Measurements from ENCODE around the gene RIMS1.
A peak's percentile ranks its signal among the peaks of the same experiment; 100 is the strongest.

The RIMS1 gene

GRCh38 chr6:71886184-71887005 is at the start of gene RIMS1:
RIMS1 (plus strand) TSS chr6:71886550; CDS start chr6:71887024, 474 bp downstream.
- DNase-seq (ENCODE audit: low read depth): no peak
- H3K4me3 ChIP-seq (ENCODE audit: low read depth, low read length): peak within 1 kb of the TSS; percentile 45

DNA sequence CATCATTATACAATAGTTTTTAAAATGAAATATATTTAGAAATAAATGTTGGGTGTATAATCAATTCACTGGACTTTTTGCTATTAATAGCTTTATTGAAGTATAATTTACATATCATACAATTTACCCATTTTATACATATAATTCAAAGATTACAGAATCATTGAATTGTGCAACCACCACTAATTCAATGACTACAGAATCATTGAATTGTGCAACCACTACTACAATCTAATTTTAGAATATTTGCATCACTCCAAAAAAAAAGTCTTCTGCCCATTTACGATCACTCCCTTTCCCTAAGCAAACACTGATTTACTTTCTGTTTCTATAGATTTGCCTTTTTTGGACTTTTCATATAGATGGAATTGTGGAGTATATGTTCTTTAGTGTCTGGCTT is 35.1 kb upstream of the RIMS1 start:
- H3K4me3 ChIP-seq (ENCODE audit: low read depth, low read length): no peak overlapping the region
- no peak for DNase-seq (ENCODE audit: low read depth)

DNA sequence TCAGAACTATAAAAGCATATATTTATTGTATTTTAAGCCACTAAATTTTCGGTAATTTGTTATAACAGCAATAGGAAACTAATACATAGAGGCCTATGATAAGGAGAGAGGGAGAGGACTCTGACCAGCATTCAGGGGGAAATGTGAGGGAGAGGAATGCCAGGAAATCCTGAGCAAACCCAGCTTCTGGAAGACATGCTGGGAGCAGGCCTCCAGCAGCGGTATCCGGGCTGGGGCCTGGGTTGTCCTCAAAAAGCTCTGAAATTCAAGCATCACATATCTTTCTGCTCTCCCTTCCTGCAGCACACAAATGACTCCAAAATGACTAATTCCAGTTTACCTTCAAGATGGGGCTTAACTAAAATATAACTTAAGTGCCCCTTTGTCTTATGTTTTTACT is 33.4 kb upstream of the RIMS1 start:
- no peak for DNase-seq (ENCODE audit: low read depth)
- H3K4me3 ChIP-seq (ENCODE audit: low read depth, low read length): no peak overlapping the region

GRCh38 chr6:71855406-71855805 is 30.9 kb upstream of the RIMS1 start:
- H3K4me3 ChIP-seq (ENCODE audit: low read depth, low read length): no peak overlapping the region
- no peak for DNase-seq (ENCODE audit: low read depth)

- no peak for DNase-seq (ENCODE audit: low read depth)
- H3K4me3 ChIP-seq (ENCODE audit: low read depth, low read length): no peak overlapping the region
Measured at GRCh38 chr6:71879016-71879415, 7.3 kb upstream of the RIMS1 start.

- H3K4me3 ChIP-seq (ENCODE audit: low read depth, low read length): peak overlapping the region; percentile 45
- DNase-seq (ENCODE audit: low read depth): no peak
Measured at GRCh38 chr6:71887006-71887743, 825 bp downstream of the RIMS1 start.

GRCh38 chr6:71887744-71888230 is 1.4 kb downstream of the RIMS1 start:
- DNase-seq (ENCODE audit: low read depth): no peak
- no peak overlapping the region for H3K4me3 ChIP-seq (ENCODE audit: low read depth, low read length)

GRCh38 chr6:71888756-71889340 is 2.5 kb downstream of the RIMS1 start:
- H3K4me3 ChIP-seq (ENCODE audit: low read depth, low read length): no peak overlapping the region
- no peak for DNase-seq (ENCODE audit: low read depth)

DNA sequence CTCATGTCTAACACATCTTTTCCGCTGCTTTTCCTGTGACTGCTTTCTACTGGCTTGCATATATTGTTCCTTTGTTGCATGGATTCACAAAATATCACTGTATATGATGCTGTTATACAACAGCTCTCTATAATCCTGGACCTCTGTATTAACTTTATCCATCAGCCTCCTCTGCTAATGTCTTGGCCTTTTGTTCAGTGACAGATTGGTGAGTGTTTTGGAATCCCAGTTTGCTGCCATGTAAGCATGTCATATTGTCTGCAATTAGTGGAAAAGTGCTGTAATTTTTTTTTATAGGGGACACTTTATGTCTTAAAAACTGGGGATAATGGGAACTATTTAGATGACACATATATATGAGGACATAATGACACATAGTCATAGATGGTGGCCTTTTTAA is 3.0 kb downstream of the RIMS1 start:
- DNase-seq (ENCODE audit: low read depth): no peak
- no peak overlapping the region for H3K4me3 ChIP-seq (ENCODE audit: low read depth, low read length)

- no peak for DNase-seq (ENCODE audit: low read depth)
- no peak overlapping the region for H3K4me3 ChIP-seq (ENCODE audit: low read depth, low read length)
Measured at GRCh38 chr6:71892641-71893040, 6.3 kb downstream of the RIMS1 start.

DNA sequence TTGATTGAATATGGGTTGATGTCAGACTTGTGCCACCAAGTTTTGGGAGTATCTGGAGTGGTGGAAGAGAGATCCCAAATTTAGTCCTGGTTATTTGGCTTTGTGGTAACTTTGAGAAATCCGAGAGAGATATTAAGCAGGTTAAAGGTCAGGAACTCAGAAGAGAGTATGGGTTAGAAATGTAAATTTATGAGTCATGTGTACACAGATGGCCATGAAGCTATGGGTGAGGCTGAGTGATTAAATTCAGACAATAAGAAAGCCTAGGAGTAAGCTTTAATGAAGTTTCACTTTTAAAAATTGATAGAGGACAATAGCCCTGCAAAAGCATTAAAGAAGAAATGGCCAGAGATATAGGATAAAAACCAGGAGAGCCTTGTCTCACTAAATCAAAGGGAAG is 14.3 kb downstream of the RIMS1 start:
- no peak for DNase-seq (ENCODE audit: low read depth)
- H3K4me3 ChIP-seq (ENCODE audit: low read depth, low read length): no peak overlapping the region

- no peak for DNase-seq (ENCODE audit: low read depth)
- H3K4me3 ChIP-seq (ENCODE audit: low read depth, low read length): no peak overlapping the region
Measured at GRCh38 chr6:71902261-71902660, 15.9 kb downstream of the RIMS1 start.

- DNase-seq (ENCODE audit: low read depth): no peak
Measured at GRCh38 chr6:71906813-71907212, 20.5 kb downstream of the RIMS1 start.

DNA sequence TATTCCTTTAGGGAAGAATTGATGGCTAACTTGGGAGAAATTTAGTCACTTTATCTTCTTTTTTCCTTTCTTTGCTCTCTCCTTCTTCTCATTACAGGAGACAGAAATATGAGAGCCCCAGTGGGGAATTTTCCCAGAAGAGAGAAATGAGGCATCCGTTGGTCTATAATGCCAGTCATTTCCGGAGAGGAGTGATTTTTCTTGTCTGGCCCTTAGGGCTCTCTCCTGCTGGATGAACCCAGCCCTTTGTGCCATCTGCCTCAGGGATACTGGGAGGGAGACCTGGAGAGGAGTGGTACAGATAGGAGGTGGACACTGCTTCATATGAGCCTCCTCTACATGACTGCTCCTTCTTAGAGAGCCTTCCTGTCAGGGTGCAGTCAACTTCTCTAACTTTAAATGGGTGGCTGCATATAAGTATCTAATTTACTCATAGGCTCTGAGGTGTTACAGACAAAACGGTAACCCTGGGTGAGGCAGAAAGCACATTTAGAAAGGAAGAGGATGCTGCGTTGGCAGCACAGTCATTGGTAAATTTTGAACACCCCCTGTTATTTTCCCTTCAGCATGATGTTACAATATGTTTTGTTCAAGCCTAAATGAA is 21.9 kb downstream of the RIMS1 start:
- no peak overlapping the region for H3K4me3 ChIP-seq (ENCODE audit: low read depth, low read length)
- DNase-seq (ENCODE audit: low read depth): no peak

More at GRCh38 chr6:71906813-71907212, 20.5 kb downstream of the RIMS1 start:
- no peak overlapping the region for H3K4me3 ChIP-seq (ENCODE audit: low read depth, low read length)

DNA sequence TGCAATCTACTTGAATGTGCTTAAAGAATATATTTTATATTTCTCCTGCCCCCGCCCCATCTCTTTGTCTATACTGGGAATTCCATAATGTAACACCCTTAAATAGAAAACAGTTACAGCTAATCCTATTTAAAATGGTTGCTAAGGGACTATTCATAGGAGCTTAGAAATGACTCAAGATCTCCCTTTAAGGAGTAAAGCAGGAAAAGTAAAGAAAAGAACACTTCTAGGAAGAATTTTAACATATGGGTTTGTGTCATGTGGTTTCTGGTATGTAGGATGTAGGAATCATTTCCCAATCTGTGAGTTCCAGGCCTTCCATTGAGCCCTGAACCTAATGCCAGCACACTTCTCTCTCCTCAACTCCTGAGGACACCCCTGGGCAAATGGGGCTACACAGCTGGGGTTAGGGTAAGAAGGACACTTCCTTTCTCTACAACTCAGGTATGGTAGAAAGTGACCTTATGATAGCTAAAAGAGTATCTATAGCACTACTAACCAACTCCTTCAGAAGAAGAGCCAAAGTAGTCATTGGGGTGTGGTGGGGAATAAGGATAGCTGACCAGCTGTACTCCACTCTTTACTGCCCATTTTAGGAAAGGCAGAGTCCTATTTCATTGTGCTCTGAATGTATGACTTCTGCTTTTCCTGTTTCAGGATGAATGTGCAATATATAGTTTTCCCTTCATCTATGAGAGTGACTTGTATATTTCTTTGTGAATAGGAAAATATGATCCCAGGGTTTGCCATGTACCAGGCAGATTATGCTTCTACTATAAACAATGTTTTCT is 27.3 kb downstream of the RIMS1 start:
- no peak for DNase-seq (ENCODE audit: low read depth)
- no peak overlapping the region for H3K4me3 ChIP-seq (ENCODE audit: low read depth, low read length)

- no peak overlapping the region for H3K4me3 ChIP-seq (ENCODE audit: low read depth, low read length)
- no peak for DNase-seq (ENCODE audit: low read depth)
Measured at GRCh38 chr6:71929047-71929446, 42.7 kb downstream of the RIMS1 start.

DNA sequence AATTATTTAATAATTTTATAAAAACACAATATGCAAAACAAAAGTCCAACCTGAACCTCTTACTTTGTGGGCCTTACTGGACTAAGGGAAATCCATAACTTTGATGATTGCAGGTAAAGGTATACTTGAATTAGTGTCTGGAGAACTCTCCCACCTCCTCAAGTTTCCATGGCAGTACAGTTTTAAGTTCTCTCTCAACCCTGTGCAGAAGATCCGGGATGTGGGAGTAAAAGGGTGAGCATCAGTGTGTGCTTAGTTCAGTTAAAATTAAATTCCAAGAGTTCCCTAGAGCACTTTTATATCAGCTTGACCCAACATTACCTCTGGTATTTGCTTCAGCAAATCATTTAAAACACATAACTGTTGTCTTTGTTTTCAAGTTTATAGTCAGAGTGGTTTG is 47.5 kb downstream of the RIMS1 start:
- no peak for DNase-seq (ENCODE audit: low read depth)
- no peak overlapping the region for H3K4me3 ChIP-seq (ENCODE audit: low read depth, low read length)

- no peak for DNase-seq (ENCODE audit: low read depth)
- no peak overlapping the region for H3K4me3 ChIP-seq (ENCODE audit: low read depth, low read length)
Measured at GRCh38 chr6:71965404-71965803, 79.1 kb downstream of the RIMS1 start.

DNA sequence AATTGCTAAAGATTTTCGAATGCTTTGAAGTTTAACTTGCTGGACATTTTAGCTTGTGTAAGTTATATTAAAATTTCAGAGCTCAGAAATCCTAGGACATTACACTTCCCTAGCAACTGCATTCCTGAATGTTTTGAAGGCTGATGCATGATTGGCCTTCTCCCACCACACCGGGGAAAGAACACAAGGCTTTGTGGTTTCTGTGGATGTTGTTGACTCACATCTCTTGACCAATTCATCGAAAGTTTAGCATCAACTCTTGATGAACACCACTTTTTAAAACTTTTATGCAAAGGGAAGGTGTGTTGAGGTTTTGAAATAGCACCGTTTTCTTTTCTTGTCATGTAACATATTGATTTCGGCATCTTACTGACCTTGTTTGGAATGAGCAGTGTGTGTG is 81.1 kb downstream of the RIMS1 start:
- DNase-seq (ENCODE audit: low read depth): peak; percentile 0
- no peak overlapping the region for H3K4me3 ChIP-seq (ENCODE audit: low read depth, low read length)
